GM18505 (cell line): ENCODE data around the gene GPATCH8.

Experiments used
- ATAC-seq: cut with Tn5 transposase; IDR thresholded peaks from one replicate; pipeline ENCODE4 v1.9.1; 2021; ENCODE audit not compliant: unreplicated experiment
- POLR2A ChIP-seq: IDR thresholded peaks from 4 replicates; pipeline ENCODE4 v1.6.1; 2011; ENCODE audit warnings: borderline replicate concordance; ENCODE audit not compliant: insufficient read depth, insufficient read length; ENCODE audit errors: extremely low read depth

GPATCH8 gene

DNA sequence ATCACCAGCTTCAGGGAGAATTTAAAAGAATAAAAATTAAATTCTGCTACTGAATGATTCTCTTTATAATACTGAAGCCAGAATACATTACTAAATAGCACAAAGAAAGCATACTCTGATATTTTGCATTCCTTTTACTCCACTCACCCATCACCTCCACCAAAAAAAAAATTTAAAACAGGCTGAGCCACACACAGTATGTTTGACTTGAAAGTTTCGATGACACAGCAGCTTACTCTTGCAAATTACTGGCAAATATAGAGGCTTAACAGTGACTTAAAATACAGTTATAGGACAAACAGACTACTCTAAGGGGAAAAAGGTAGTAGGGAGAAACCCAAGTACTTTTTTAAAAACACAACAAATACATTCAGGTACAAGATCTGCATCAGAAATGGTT, 39.2 kb downstream of the GPATCH8 start:
- ATAC-seq, result no peak
- TF ChIP-seq POLR2A, result no peak

DNA sequence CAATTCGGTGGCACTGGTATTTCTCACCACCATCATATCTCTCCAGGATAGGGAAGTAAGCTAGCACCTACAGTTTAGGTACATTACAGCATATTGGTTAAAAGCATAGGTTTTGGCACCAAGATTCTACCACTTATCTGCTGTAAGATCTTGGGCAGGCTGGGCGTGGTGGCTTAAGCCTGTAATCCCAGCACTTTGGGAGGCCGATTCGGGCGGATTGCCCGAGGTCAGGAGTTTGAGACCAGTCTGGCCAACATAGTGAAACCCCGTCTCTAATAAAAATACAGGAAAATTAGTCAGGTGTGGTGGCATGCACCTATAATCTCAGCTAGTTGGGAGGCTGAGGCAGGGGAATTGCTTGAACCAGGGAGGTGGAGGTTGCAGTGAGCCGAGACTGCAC, 51.4 kb downstream of the GPATCH8 start:
- no peak for ATAC-seq
- no peak for TF ChIP-seq POLR2A

DNA sequence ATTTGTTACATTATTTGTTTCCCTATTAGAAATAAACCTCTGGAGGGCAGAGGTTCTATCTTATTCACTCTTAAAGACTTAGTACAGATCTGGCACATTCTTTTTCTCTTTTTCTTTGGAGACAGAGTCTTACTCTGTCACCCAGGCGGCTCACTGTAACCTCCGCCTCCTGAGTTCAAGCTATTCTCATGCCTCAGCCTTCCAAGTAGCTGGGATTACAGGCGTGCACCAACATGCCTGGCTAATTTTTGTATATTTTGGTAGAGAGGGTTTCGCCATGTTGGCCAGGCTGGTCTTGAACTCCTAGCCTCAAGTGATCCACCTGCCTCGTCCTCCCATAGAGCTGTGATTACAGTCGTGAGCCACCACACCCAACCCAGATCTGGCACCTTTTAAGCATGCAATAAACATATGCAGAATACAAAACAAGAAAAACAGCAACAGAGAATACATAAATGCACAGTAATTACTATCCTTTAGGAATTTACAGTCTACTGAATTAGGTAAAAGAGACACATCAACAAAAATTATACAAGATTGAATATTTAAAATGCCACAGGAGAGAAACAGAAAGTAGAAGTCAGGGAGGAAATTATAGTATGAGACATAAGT, 52.1 kb downstream of the GPATCH8 start:
- TF ChIP-seq POLR2A, result no peak
- ATAC-seq, result no peak

DNA sequence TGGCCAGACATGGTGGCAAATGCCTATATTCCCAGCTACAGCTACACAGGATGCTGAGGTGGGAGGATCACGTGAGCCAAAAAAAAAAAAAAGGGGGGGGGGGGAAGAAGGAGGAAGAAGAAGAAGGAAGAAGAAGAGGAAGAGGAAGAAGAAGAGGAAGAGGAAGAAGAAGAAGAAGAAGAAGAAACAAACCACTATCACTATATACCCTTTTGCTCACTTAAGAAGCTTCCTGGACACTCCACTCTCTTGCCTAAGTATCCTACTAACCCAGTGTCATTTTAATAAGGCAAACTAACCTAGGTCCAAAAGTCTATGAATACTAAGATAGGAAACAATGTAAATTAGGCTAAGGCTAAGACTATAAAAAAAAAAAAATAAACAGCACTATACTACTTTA, 54.8 kb downstream of the GPATCH8 start:
- TF ChIP-seq POLR2A, result no peak
- ATAC-seq, result no peak

DNA sequence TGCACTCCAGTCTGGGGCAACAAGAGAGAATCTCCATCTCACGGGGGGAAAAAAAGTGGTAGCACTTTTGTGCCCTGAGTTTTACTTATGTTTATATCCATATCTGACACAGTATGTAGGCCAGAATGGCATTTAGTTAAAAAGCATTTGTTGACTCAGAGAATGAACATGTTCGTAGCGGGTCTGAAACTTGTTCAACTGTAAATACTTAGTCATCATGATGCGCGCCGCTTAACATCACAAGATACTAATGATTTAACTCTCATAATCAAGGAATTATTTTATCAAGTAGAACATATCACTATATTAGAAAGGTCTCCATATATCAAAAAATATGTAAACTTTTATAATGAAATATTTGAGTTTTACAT, 58.5 kb downstream of the GPATCH8 start:
- ATAC-seq, result no peak
- no peak for TF ChIP-seq POLR2A

DNA sequence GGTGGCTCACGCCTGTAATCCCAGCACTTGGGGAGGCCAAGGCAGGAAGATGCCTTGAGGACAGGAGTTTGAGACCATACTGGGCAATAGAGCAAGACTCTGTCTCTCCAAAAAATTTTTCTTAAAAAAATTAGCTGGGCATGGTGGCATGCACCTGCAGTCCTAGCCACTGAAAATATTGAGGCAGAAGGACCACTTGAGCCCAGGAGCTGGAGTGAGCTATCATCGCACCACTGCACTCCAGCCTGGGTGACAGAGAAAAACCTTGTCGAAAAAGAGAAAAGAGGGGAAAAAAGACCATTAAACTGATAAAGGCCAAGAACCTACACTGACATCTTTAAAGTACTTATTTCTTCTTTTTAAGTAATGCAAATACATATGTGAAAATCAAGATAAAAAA, 60.4 kb downstream of the GPATCH8 start:
- no peak for ATAC-seq

DNA sequence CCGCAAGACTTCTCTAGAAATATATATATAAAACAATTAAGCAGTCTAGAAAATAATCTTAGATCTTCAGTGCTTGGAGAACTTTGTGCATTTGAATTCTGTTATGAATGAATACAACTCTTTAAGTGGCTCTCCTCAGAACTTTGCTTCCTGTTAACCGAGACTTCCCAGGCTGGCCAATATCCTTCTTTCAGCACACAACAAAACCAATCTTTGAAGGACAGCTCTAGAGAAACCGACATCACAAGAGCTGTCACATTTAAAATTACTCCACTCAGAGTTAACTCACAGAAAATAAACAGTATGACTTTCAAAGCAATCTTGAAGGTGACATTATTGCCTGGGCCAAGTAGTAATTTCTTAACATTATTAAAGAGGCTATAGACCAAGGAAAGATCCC, 64.0 kb downstream of the GPATCH8 start:
- TF ChIP-seq POLR2A, result no peak
- ATAC-seq, result no peak

More for the DNA sequence above, 60.4 kb downstream of the GPATCH8 start:
- TF ChIP-seq POLR2A, result no peak

DNA sequence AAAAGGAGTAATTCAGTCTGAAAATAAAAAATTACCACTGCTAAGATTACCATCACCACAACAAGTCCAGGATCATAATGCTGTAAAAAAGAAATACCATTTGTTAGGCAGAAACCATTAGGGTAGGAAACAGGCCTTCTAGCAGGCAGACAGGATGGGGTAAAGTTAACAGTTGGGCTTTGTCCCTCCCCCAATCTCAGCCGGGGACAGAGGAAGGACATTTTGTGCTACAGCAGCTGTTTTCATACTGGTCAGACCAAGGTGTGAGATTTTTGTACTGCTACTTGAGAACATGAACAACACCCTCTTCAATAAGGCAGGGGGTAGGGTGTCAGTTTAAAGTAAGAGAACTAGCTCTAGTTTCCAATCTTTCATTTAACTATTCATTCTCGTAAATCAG, 64.6 kb downstream of the GPATCH8 start:
- no peak for ATAC-seq
- TF ChIP-seq POLR2A, result no peak

DNA sequence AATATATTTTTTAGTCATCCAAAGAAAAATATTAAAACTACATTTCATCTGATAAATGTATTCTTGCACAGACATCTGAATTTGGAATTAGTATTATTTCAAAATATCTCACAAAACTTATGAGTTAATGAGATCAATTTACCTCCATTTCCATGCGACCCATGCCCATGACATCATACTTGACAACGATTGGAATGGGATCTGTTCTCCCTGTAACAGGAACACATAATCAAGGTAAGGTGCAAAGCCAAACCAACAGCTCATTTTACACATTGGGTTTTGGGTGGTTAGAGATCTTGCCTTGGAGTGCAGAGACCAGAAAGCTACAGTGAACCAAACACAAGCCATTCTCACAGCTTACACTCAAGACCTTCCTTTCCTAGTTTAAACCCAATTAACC, 66.9 kb downstream of the GPATCH8 start:
- no peak for TF ChIP-seq POLR2A
- ATAC-seq, result no peak

DNA sequence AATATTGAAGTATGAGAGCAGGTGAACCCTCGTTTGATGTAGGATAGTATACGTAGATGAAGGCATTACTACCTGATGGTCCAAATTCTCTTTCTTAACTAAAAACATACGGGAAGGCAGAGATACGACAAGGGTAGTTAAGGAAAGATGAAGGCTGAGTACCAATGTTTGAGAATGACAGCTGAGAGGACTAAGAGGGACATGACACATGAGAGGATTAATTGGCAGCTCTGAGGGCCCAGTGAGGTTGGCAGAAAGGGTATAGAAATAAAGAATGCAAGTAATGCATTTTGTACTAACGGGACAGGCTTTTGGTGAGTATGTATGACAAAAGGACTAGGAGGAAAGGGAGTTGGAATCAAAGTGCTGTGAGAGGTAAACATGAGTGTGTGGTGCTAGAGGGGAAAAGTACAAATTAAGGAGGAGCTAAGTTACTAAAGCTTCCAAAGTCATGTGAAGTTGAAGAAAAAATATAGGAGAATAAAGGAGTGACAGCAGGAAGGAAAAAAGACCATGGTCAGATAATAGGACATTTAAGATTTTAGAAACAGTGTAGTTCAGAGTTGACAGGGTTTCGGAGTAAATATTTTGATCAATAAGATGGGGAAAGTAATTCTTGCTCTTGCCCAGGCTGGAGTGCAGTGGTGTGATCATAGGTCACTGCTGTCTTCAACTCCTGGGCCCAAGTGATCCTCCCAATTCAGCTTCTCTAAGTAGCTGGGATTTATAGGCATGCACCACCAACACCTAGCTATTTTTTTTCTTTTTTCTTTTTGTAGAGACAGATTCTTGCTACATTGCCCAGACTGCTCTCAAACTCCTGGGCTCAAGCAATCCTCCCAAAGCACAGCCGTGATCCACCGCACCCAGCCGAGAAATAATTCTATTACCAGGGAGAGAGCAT, 70.7 kb downstream of the GPATCH8 start:
- no peak for ATAC-seq
- no peak for TF ChIP-seq POLR2A

DNA sequence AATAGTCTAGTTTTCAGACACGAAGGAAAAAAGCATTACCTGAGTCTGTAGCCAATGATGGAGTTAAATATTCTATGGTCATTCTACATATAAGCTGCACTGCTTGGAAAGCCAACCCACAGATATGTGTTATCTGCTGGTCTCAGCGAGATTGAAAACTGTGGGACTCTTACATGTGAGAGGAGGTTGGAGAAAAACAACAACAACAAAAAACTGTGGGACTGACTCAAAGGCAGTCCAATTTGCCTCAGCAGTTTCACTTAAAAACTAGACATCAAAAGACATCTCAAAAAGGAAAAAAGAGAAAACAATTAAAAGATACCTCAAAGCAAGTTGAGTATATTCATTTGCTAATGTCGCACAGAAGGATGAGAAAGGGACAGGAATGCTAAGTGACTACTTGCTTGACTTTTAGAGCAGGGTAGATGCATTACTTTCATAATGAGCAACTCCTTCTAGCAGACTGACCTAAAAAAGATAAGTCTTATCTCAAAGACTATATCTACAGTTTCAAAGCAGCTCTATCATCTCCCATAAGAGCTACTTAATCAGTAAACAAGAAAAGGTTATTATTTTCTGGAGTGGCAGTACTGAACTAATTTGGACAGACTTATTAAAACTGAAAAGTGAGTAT, 78.3 kb downstream of the GPATCH8 start:
- no peak for ATAC-seq
- no peak for TF ChIP-seq POLR2A

DNA sequence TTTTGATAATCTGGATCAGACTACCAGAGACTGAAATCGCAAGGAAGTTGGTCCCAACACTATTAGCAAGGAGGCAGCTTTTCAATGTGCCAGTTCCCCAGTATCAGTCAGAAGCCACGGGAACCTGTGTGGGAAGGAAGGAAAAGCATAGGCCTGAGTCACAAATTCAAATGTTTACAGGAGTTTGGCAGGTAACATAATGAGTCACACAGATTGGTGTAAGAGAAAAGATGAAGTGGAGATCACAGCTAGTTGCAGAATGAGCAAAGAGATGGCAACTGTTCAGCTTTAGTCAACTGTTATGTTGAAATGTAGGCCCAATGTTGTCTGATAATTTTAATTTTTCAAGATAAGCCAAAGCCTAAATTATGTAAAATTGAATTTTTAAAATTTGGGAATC, 85.7 kb downstream of the GPATCH8 start:
- ATAC-seq, result no peak

DNA sequence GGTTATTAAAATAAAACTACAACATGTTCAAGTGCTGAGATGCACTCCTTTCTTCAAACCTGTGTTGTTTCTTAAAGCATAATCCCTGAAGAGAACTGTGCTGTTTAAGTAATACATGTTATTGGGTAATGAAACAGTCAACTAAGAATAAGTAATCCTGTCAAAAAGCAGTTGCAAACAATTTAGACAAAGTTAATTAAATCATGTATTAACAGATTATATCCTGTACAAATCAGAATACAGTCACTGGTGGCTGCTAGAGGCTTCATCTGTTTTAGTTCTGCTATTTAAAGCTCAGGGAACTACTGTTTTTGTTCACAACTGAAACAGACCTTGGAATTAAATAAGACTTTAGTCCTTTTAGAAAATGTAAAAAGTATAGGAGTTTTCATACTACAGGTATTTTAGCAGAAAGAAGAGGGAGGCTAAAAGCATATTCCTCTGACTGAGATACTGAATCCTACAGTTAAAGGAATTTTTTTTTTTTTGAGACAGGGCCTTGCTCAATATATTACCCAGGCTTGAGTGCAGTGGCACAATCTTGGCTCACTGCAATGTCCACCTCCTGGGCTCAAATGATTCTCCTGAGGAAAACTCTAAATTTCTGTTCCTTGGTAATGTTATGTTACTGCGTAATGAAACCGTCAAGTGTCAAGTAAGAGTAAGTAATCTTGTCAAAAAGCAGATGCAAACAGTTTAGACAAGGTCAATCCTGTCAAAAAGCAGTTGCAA, 86.5 kb downstream of the GPATCH8 start:
- no peak for TF ChIP-seq POLR2A
- no peak for ATAC-seq

More for the DNA sequence above, 85.7 kb downstream of the GPATCH8 start:
- no peak for TF ChIP-seq POLR2A
